ENCODE data around the gene SLC39A8.
"Not testable (repeated sequence)": the region's sequence is repeated elsewhere in the genome, so short reads cannot be mapped to it uniquely, and the experiment has no call there.

The SLC39A8 gene

DNA sequence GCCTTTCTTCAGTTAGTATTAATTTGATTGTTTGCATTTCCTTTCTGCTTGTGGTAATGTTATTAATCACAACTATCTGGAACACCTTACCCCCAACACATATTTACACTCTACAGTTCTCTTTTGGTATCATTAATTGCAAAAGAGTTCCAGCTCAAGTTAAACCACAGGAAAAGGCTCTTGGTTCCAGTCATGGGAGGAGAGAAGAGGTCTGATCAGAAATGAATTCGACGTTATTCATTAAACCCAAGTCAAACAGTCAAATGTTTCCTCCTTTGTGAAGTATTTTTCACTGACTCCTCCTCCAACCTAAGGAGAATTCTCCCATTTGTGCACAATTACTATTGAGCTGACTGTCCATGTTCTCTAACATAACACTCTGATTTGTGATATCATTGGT is 91.4 kb downstream of the SLC39A8 start:
- DNase-seq (ENCODE audit: low read depth, low spot score): no peak
- H3K4me3 ChIP-seq (ENCODE audit: low read length): no peak overlapping the region

DNA sequence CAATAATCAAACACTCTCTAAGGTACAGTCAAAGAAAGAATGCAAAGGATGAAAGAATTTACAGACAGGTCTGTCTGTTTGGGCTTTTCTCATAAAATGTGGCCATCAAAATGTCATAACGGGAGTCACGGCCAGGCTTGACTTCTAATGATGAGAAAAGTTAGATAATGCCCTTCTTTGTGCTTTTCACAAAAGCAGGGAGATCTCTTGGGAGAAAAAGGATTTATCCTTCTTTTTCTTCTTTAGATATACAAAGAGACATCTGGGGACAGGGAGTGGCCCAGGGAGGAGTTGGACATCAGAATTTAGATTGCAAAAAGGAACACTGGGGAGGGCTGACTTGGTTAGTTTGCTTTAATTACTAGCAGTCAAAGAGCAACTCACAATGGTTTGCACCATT is 93.1 kb downstream of the SLC39A8 start:
- no peak overlapping the region for H3K4me3 ChIP-seq (ENCODE audit: low read length)
- no peak for DNase-seq (ENCODE audit: low read depth, low spot score)

DNA sequence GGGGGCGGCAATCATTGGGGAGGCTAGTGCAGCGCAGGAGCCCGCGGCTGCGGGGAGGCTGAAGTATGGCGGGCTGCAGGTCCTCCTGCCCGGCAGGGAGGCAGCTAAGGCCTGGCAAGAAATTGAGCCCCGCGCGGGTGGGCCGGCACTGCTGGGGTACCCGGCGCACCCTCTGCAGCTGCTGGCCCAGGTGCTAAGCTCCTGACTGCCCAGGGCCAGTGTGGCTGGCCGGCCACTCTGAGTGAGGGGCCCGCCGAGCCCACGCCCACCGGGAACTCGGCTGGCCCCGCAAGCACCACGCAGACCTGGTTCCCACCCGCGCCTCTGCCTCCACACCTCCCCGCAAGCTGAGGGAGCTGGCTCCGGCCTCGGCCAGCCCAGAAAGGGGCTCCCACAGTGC is 94.9 kb downstream of the SLC39A8 start:
- no peak for DNase-seq (ENCODE audit: low read depth, low spot score)
- H3K4me3 ChIP-seq (ENCODE audit: low read length): no peak overlapping the region

DNA sequence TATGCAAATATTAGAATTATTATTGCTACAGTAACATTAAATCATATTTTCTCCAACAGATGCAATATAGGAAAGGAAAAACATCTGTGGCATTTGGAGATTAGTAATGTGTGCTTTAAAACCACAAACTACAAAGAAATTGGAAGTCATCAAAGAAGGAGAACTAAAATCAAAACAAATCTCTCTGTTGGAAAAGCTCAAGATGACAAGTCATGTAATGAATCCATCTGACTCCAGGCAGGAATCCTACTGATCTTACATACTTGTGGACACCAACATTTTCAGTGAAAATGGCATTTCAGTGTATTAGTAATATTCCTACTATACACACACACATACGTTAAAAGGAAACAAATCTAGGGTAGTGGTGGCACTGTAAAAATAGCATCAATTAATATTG is 98.2 kb downstream of the SLC39A8 start:
- no peak overlapping the region for H3K4me3 ChIP-seq (ENCODE audit: low read length)
- no peak for DNase-seq (ENCODE audit: low read depth, low spot score)

DNA sequence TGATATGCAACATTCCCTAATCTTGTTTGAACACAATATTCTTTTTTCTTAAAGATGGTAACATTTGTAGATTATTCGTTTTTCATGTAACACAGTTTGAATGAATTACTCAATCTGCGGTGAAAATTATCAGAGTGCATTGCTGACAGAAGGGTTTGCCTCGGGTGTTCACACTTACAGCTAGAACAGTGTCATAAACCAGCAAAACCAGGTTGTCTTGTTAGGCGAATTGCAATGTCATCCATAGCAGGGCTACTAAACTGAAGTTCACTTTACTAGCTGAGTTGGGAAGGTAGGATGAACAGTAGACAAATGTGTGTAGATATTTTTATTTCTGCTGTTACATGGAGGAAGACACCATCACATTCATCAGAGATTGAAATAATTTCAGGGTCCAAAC is 98.9 kb downstream of the SLC39A8 start:
- no peak overlapping the region for H3K4me3 ChIP-seq (ENCODE audit: low read length)
- DNase-seq (ENCODE audit: low read depth, low spot score): no peak

DNA sequence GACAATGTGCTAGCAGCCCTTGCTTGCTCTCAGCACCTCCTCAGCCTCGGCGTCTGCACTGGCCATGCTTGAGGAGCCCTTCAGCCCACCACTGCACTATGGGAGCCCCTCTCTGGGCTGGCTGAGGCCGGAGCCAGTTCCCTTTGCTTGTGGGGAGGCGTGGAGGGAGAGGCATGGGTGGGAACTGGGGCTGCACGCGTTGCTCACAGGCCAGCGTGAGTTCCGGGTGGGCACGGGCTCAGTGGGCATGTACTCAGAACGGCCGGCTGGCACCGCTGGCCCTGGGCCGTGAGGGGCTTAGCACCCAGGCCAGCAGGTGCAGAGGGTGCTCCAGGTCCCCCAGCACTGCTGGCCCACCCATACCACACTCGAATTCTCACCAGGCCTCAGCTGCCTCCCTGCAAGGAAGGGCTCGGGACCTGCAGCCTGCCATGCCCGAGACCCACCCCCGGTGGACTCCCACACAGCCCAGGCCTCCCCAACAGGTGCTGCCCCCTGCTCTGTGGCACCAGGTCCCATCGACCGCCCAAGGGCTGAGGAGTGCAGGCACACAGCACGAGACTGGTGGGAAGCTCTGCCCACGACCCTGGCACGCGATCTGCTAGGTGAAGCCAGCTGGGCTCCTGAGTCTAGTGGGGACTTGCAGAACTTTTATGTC is 100.3 kb downstream of the SLC39A8 start:
- no peak overlapping the region for H3K4me3 ChIP-seq (ENCODE audit: low read length)
- DNase-seq (ENCODE audit: low read depth, low spot score): no peak

DNA sequence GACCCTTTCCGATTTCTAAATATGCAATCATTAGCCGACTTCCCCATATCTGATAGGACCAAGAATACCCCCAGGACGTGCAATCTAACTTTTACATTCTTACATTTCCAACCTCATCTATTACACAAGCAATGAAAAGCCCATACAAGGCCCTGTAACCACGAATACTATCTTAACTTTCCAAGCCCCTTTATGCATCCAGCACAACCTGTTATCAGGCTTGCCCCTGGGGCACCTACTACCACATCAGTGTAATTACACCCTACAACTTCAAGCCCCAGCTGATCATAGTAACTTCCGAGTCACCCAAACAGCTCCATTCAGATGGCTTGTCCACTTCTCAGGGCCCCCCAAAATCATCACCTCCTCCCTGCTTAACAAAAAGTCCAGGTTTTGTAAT is 102.0 kb downstream of the SLC39A8 start:
- not testable (repeated sequence) for H3K4me3 ChIP-seq (ENCODE audit: low read length); DNase-seq (ENCODE audit: low read depth, low spot score)

DNA sequence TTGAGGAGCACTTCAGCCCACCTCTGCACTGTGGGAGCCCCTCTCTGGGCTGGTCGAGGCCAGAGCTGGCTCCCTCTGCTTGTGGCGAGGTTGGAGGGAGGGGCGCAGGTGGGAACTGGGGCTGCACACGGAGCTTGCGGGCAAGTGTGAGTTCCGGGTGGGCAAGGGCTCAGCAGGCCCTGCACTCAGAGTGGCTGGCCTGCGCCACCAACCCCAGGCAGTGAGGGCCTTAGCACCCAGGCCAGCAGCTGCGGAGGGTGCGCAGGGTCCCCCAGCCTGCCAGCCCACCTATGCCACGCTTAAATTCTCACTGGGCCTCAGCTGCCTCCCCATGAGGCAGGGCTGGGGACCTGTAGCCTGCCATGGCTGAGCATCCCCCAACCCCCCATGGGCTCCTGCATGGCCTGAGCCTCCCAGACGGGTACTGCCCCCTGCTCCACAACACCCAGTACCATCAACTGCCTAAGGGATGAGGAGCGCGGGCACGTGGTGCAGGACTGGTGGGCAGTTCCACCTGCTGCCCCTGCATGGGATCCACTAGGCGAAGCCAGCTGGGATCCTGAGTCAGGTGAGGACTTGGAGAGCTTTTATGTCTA is 110.9 kb downstream of the SLC39A8 start:
- H3K4me3 ChIP-seq (ENCODE audit: low read length): no peak overlapping the region
- no peak for DNase-seq (ENCODE audit: low read depth, low spot score)

DNA sequence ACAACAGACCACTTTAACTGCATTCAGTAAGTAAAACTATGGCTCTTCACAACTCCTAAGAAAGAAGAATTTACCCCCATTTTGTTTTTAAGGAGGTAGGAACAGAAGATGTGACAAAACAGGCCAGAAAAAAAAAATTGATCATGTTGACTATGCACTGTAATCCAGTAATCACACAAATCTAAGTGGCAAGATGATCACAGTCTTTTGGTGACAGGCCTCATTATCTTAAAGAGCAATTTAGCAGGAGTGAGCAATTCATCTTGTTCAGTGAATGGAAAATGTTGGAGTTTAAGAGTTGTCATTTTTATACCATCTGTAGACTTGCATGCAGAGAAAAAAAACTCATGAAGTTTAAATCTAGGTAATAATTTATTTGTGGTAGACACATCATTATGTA is 115.1 kb downstream of the SLC39A8 start:
- H3K4me3 ChIP-seq (ENCODE audit: low read length): no peak overlapping the region
- DNase-seq (ENCODE audit: low read depth, low spot score): no peak

DNA sequence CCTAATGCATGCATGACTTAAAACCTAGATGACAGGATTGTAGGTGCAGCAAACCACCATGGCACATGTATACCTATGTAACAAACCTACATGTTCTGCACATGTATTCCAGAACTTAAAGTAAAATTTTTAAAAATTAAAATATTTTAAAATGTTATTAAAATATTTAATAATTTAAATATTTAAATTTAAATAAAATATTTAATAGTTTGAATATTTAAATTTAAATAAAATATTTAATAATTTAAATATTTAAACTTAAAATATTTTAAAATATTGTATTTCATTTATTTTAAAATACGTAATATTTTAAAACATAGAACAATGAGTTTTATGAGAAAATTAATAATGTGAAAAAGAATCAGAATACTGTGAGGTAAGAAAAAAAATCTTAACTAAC is 117.9 kb downstream of the SLC39A8 start:
- DNase-seq (ENCODE audit: low read depth, low spot score): no peak
- H3K4me3 ChIP-seq (ENCODE audit: low read length): no peak overlapping the region

DNA sequence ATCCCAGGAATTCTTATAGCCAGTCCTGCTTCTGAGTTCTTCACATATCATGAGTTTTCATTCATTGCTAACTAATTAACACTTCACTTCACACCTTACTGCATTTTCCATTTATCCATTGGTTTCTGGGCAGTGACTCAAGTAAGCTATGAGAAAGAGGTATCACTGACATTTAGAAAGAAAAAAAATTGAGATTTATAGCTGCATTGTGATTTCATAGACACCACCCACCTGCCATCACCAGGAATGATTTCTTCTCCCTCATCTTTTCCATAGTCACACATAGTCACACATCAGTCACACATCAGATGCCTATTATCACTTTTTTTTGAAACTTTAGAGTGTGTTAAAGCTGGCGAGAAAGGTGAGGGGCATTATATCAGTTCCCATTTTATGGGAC is 121.8 kb downstream of the SLC39A8 start:
- H3K4me3 ChIP-seq (ENCODE audit: low read length): no peak overlapping the region
- no peak for DNase-seq (ENCODE audit: low read depth, low spot score)

DNA sequence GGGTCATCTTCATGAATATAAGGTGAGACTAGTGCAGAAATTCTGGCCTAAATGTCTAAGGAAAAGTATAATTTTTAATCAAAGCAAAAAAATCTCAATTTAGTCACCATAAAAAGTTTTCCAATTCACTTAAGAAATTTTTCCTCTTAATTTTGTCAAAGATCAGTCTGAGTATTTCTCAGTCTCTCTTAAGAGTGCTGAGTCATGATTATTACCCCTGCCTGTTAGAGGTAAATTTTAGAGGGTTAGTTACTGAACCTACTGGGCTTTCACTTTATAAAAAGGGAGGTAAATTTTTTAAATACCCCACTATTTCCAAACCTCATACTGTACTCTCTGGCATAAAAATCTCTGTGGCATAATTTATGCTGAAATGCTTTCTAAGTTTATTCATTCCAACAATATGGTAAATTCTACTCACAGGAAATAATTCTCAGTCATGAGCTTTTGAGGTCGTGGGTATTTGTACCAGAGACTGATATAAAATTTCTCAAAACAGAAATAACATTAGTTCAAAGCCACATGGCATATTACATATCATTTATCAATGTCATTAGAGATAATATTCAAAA is 122.4 kb downstream of the SLC39A8 start:
- DNase-seq (ENCODE audit: low read depth, low spot score): no peak
- no peak overlapping the region for H3K4me3 ChIP-seq (ENCODE audit: low read length)

DNA sequence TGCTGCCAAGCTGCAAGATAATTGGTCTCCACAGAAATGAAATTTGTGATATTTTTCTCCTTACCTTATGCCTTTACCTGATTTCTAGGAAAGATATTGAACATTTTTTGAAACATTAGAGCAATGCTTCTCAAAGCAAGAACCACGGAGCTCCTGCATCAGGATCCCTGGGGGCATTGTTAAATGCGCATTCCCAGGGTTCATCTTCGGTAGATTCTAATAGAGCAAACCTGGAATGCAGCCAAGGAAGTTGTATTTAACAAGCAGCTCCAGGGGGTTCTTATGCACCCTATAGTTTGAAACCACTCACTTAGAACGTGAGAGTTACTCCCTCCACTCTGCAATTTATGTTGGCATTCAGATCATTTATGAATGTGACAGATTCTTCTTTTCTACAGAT is 126.2 kb downstream of the SLC39A8 start:
- DNase-seq (ENCODE audit: low read depth, low spot score): no peak
- H3K4me3 ChIP-seq (ENCODE audit: low read length): no peak overlapping the region

DNA sequence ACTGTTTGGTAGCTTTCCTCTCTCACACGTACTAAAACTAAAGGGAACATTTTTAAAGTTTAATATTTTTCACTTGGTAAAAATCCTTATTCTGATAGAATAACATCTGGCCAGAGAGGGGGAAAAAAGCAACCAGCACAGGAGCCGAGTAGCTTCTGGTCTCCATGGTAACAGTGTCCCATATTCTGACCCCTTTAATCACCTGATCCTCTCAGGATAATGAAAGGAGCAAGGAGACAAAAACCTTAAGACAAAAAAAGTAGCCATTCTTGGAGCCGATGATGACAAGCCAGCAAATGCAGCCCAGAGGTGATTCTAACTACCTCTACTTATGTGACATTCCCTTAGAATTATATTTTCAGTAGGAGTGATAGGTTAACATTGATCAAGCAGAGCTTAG is 126.6 kb downstream of the SLC39A8 start:
- H3K4me3 ChIP-seq (ENCODE audit: low read length): no peak overlapping the region
- no peak for DNase-seq (ENCODE audit: low read depth, low spot score)

DNA sequence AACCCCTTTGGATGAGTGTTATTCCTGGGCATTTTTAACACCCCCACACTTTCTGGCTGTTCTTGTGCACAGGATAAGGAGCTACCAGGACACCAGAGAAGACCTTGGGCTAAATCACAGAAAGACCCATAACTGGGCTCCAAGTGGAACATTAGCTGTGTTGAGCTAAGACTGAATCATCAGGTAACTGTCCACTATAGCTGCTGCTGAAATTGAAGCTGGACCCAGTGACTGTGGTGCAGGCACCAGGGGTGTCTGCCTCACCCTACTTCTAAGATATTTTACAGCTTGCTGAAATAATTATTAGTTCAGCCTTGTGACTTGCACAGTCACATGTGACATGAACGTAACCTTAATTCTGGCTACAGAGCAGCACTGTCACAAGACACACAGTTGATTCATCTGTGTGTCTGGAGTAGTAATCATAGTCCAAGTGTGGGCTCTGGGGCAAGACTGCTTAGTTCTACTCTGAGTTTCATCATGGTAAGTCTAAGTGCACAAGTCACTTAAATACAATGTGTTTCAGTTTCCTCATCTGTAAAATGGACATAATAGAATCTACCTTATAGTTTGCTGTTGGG is 127.4 kb downstream of the SLC39A8 start:
- no peak for DNase-seq (ENCODE audit: low read depth, low spot score)
- no peak overlapping the region for H3K4me3 ChIP-seq (ENCODE audit: low read length)

DNA sequence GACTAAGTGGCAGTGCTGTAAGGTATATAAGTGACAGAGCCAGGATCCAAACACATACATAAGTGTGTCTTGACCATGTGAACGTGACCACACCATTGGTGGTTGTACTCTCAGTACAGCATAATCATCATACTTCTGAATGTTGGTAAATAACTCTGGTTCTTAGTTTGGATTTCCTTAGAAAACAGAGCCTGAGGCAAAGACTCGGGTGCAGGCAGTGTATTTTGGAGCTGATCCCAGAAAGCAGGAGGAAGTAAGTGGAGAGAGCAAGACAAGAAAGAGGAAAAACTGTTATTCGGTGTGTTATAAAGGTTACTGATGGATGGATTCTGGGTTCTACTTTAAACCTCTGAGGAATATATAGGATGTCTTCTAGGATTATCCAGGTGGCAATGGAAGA is 127.9 kb downstream of the SLC39A8 start:
- DNase-seq (ENCODE audit: low read depth, low spot score): no peak
- no peak overlapping the region for H3K4me3 ChIP-seq (ENCODE audit: low read length)

DNA sequence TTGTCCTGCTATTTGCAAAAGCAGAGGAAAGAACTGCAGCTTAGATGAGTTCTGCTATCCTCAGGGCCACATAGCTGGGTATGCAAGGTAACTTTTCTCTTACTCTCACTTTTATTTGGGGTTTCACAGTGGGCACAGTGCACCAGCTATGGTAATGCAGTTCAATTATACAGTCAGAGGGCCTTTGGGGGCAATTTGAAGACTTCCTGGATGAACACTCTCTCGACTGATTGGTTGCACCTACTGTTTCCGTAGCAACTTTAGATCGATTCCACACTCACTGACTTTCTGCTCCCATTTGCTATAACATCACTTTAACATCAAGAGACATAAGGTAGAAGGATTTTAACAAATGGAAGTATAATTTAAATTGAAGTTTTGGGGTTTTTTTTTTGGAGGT is 128.6 kb downstream of the SLC39A8 start:
- H3K4me3 ChIP-seq (ENCODE audit: low read length): no peak overlapping the region
- DNase-seq (ENCODE audit: low read depth, low spot score): peak; percentile 3

DNA sequence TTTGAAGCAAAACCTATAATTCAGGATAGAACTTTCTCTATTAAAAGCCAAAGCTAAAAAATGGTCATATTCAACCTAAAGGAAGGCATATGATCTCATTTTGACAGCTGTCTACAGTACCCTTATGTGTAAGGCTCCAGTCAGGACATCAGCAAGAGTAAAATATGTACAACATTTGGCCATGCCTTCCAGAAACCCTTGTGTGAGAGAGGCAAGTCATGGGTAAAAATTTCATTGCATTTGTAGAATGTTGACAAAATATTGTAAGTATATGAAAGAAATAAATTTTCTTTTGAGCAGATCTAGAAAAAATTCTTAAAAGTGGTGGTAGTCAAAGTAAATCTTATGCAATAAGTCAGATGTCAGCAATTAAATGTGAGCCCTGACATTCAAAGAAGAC is 132.3 kb downstream of the SLC39A8 start:
- DNase-seq (ENCODE audit: low read depth, low spot score): no peak
- no peak overlapping the region for H3K4me3 ChIP-seq (ENCODE audit: low read length)

Measured in Jurkat, Clone E6-1 (cell line).